H1 (cell line): Measurements from ENCODE around the gene ZC3H18. TPM values are rescaled to one million over a fixed set of nuclear protein-coding genes. Genes with fewer than 3 reads are reported as not detected.

Source experiments
- polyA plus RNA-seq, 7 experiments: library from polyadenylated mRNA; depleted of rRNA in 3 of 7; stranded (reverse) in 5 of 7; unstranded in 2 of 7; fragments of >200 nt in 5 of 7; fragments of 200-250 nt in 2 of 7; gene quantifications; 1 replicate in 5 of 7; 2 replicates in 1 of 7; 4 replicates in 1 of 7; pipeline versions ENCODE4 v1.2.1 to v1.2.3, GENCODE V29; 2011 to 2013; ENCODE audit warnings: missing spikeins in 2 of 7, mixed read lengths in 2 of 7
- total RNA-seq: library from RNA; stranded (reverse); fragmentation: NEBNext Ultra II Directional; extraction: Animal tissue kit (Norgen Biotek cat#: 25700); gene quantifications from 2 replicates; pipeline ENCODE4 v1.2.1, GENCODE V29; 2021
- TF ChIP-seq, protein P1 (sequence below): IDR thresholded peaks from 2 replicates; pipeline ENCODE4 v1.6.1; 2012; ENCODE audit warnings: low read length, inconsistent platforms

ZC3H18 gene
- total and polyA plus RNA-seq, 2 of the 8 experiments (the other 6 are each of a cell fraction or from before 2014, with no cell fraction given), result 12.1 to 73.2 TPM

DNA sequence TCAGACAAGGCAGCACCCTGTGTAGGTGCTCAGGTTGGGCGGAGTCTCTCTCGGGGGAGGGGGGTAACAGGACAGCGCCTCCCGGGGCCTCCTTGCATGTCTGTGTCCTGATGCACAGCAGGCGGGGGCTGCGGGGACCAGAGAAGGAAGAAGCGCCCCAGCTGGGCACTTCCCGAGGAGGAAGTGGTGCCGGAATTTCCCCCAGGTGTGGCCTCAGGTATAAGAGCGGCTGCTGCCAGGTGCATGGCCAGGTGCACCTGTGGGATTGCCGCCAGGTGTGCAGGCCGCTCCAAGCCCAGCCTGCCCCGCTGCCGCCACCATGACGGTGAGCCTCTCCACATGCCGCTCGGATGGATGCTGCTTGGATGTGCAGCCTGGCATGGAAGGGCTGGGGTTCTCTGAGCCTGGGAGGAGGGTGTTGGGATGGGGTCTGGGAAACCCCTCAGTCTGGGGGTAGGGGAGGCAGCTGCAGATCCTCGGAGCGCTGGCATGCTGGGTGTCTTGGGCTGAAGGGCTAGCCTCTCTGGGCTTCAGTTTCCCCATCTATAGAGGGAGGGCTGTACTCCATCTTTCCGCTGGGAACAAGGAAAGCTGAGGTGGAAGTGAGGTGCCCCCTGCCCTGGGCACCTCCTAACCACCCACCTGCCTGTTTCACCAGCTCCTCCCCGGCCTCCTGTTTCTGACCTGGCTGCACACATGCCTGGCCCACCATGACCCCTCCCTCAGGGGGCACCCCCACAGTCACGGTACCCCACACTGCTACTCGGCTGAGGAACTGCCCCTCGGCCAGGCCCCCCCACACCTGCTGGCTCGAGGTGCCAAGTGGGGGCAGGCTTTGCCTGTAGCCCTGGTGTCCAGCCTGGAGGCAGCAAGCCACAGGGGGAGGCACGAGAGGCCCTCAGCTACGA lies 68.4 kb downstream of the ZC3H18 start, which contains the start of gene IL17C (continued):
- TF ChIP-seq, protein P1, sequence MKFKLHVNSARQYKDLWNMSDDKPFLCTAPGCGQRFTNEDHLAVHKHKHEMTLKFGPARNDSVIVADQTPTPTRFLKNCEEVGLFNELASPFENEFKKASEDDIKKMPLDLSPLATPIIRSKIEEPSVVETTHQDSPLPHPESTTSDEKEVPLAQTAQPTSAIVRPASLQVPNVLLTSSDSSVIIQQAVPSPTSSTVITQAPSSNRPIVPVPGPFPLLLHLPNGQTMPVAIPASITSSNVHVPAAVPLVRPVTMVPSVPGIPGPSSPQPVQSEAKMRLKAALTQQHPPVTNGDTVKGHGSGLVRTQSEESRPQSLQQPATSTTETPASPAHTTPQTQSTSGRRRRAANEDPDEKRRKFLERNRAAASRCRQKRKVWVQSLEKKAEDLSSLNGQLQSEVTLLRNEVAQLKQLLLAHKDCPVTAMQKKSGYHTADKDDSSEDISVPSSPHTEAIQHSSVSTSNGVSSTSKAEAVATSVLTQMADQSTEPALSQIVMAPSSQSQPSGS, result no peak
- TF ChIP-seq, all 59 proteins: peak for 7
